Fibroblast of lung (primary cell): ENCODE measurements around the gene C3AR1. TPM values are rescaled to one million over a fixed set of nuclear protein-coding genes. Genes with fewer than 3 reads are reported as not detected.

ENCODE experiments used
- DNase-seq, 2 donors: peaks; one replicate each; pipeline versions ENCODE4 v3.0.0 to v3.0.0-alpha.2; 2010; ENCODE audit warnings: low read depth in 2 of 2
- H2AFZ ChIP-seq: 2 replicates; pipeline ENCODE4 v1.5.1; 2012; ENCODE audit warnings: low read length, control low read depth, inconsistent platforms
- H3K27ac ChIP-seq: 2 replicates; pipeline ENCODE4 v1.5.1; 2011; ENCODE audit warnings: low read length, control low read depth; ENCODE audit not compliant: insufficient read depth
- H3K27me3 ChIP-seq: 2 replicates; pipeline ENCODE4 v1.5.1; 2011; ENCODE audit warnings: mild to moderate bottlenecking, low read length; ENCODE audit not compliant: control insufficient read depth, insufficient read depth
- H3K36me3 ChIP-seq: 2 replicates; pipeline ENCODE4 v1.5.1; 2011; ENCODE audit warnings: low read length; ENCODE audit not compliant: control insufficient read depth, insufficient read depth
- H3K4me1 ChIP-seq: 2 replicates; pipeline ENCODE4 v1.5.1; 2011; ENCODE audit warnings: low read length; ENCODE audit not compliant: control insufficient read depth, insufficient read depth; ENCODE audit errors: extremely low read depth
- H3K4me2 ChIP-seq: 2 replicates; pipeline ENCODE4 v1.5.1; 2011; ENCODE audit warnings: low read length, control low read depth; ENCODE audit not compliant: insufficient read depth; ENCODE audit errors: extremely low read depth
- H3K4me3 ChIP-seq, 4 experiments: fragments of 200-600 bp in 1 of 4; sonication (generic) in 1 of 4; replicated peaks in 1 of 4; 2 replicates each; pipeline ENCODE4 v1.5.1; 2011 to 2016; ENCODE audit warnings: low read length in 4 of 4, low read depth in 3 of 4, mild to moderate bottlenecking in 3 of 4, control low read depth in 2 of 4, inconsistent platforms in 1 of 4, mixed read lengths in 1 of 4; ENCODE audit not compliant: insufficient read depth in 1 of 4; ENCODE audit errors: control extremely low read depth in 1 of 4
- H3K79me2 ChIP-seq: 2 replicates; pipeline ENCODE4 v1.5.1; 2012; ENCODE audit warnings: mild to moderate bottlenecking, low read length, inconsistent platforms; ENCODE audit not compliant: control insufficient read depth, insufficient read depth
- H3K9ac ChIP-seq: 2 replicates; pipeline ENCODE4 v1.5.1; 2011; ENCODE audit warnings: mild to moderate bottlenecking, low read length, control low read depth; ENCODE audit not compliant: insufficient read depth
- H3K9me3 ChIP-seq: 2 replicates; pipeline ENCODE4 v1.5.1; 2012; ENCODE audit warnings: low read depth, low read length; ENCODE audit not compliant: control insufficient read depth, insufficient read depth
- H4K20me1 ChIP-seq: 2 replicates; pipeline ENCODE4 v1.5.1; 2011; ENCODE audit warnings: low read length; ENCODE audit not compliant: control insufficient read depth, insufficient read depth; ENCODE audit errors: extremely low read depth
- EZH2 ChIP-seq: IDR thresholded peaks from 2 replicates; pipeline ENCODE4 v1.5.1; 2012; ENCODE audit warnings: low read length, control low read depth, mild to moderate bottlenecking; ENCODE audit errors: missing control alignments
- polyA plus RNA-seq, 2 donors: library from polyadenylated mRNA; depleted of rRNA in 1 of 2; stranded (reverse) in 1 of 2; unstranded in 1 of 2; fragments of >200 nt; gene quantifications; 2 replicates each; pipeline ENCODE4 v1.2.1, GENCODE V29; 2011 to 2012; ENCODE audit warnings: missing spikeins in 1 of 2
- total RNA-seq: library from RNA; depleted of rRNA; stranded (reverse); fragments of >200 nt; gene quantifications from 2 replicates; pipeline ENCODE4 v1.2.1, GENCODE V29; 2014
- TF ChIP-seq, protein P1 (sequence below), 2 donors: IDR thresholded peaks in 1 of 2; conservative IDR thresholded peaks in 1 of 2; 1 replicate in 1 of 2; 2 replicates in 1 of 2; pipeline ENCODE4 v1.5.1; 2011 to 2012; ENCODE audit warnings: low read length in 2 of 2, control low read depth in 1 of 2, inconsistent platforms in 1 of 2, low read depth in 1 of 2, mild to moderate bottlenecking in 1 of 2

The C3AR1 gene
- total and polyA plus RNA-seq, 2 donors (not counting 1 experiment from before 2014, with no cell fraction given): 0.17 to 0.37 TPM

DNA sequence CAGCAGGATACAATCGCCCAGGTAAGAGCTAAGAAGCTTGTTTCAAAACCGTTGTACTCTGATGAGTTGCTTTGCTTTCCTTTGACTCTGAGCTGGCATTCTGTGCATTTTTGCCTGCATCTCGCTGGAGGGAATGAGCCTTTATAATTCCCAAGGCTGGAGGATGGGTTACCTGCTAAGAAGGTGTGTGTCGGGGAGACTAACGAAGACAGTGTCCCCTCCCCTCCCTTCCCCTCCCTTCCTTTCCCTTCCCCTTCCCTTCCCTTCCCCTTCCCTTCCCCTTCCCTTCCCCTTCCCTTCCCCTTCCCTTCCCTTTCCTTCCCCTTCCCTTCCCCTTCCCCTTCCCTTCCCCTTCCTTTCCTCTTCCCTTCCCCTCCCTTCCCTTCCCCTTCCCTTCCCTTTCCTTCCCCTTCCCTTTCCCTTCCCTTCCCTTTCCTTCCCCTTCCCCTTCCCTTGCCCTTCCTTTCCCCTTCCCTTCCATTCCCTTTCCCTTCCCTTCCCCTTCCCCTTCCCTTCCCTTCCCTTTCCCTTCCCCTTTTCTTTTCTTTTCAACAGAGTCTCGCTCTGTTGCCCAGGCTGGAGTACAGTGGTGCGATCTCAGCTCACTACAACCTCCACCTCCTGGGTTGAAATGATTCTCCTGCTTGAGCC, 15.4 kb downstream of the C3AR1 start:
- Histone ChIP-seq H3K4me2 (no peak overlapping the region), H3K36me3 (peaks cover 8% of the 10 kb centered on the region), H3K9me3 (no peaks in the 10 kb centered on the region), H3K79me2 (no peaks in the 10 kb centered on the region), H3K4me3 (no peak overlapping the region), H3K27ac (no peak overlapping the region), H4K20me1 (no peaks in the 10 kb centered on the region), H2AFZ (no peak overlapping the region), H3K27me3 (no peaks in the 10 kb centered on the region), H3K4me1 (peaks cover 2% of the 10 kb centered on the region), H3K9ac (no peak overlapping the region)
- no peak for DNase-seq
- TF ChIP-seq EZH2: no peak
- TF ChIP-seq, protein P1, sequence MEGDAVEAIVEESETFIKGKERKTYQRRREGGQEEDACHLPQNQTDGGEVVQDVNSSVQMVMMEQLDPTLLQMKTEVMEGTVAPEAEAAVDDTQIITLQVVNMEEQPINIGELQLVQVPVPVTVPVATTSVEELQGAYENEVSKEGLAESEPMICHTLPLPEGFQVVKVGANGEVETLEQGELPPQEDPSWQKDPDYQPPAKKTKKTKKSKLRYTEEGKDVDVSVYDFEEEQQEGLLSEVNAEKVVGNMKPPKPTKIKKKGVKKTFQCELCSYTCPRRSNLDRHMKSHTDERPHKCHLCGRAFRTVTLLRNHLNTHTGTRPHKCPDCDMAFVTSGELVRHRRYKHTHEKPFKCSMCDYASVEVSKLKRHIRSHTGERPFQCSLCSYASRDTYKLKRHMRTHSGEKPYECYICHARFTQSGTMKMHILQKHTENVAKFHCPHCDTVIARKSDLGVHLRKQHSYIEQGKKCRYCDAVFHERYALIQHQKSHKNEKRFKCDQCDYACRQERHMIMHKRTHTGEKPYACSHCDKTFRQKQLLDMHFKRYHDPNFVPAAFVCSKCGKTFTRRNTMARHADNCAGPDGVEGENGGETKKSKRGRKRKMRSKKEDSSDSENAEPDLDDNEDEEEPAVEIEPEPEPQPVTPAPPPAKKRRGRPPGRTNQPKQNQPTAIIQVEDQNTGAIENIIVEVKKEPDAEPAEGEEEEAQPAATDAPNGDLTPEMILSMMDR (conservative IDR thresholded peaks at IDR 0.05 in 1 of 2, IDR thresholded peaks at IDR 0.05 in 1 of 2; ENCODE audit: low read depth in 1 of 2, low read length in 2 of 2): no peak

DNA sequence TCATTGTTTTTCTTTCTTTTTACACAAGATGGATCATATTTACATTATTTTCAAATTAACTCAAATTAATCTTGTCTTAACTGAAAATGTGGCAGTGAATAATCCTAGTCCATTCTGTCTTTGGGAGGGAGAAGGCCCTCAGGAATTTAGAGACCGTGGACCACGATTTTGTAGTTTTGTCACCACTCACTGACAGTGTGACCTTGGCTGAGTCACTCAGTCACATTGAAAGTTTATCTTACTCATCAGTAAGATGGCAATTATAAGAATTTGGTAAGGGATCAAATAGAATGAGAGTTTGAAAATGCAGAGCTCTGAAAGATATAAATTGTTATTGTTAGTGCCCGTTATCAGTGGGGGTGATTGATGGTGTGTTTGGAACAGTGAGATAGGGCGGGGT, 17.3 kb downstream of the C3AR1 start:
- Histone ChIP-seq H3K9me3 (no peaks in the 10 kb centered on the region), H3K9ac (no peak overlapping the region), H3K27me3 (no peaks in the 10 kb centered on the region), H3K4me1 (peaks cover 2% of the 10 kb centered on the region), H2AFZ (no peak overlapping the region), H4K20me1 (no peaks in the 10 kb centered on the region), H3K4me3 (no peak overlapping the region), H3K27ac (no peak overlapping the region), H3K79me2 (no peaks in the 10 kb centered on the region), H3K4me2 (no peak overlapping the region), H3K36me3 (peaks cover 9% of the 10 kb centered on the region)
- TF ChIP-seq, protein P1 (conservative IDR thresholded peaks at IDR 0.05 in 1 of 2, IDR thresholded peaks at IDR 0.05 in 1 of 2; ENCODE audit: low read depth in 1 of 2, low read length in 2 of 2): no peak
- no peak for TF ChIP-seq EZH2
- no peak for DNase-seq

DNA sequence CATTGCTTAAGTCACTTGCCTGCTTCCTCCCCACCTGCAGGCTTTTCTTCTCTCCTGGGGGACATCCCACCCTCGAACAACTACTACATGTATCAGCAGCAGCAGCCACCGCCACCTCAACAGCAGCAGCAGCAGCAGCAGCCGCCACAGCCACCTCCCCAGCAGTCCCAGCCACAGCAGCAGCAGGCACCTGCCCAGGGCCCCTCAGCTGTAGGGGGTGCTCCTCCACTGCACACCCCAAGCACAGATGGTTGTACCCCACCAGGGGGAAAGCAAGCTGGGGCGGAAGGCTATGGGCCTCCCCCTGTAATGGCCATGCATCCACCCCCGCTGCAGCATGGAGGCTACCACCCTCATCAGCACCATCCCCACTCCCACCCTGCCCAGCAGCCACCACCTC, 18.3 kb downstream of the C3AR1 start:
- H4K20me1 ChIP-seq: no peaks in the 10 kb centered on the region
- no peak overlapping the region for H3K4me2 ChIP-seq
- H3K79me2 ChIP-seq: no peaks in the 10 kb centered on the region
- DNase-seq: no peak
- peaks cover 14% of the 10 kb centered on the region for H3K36me3 ChIP-seq
- TF ChIP-seq, protein P1 (conservative IDR thresholded peaks at IDR 0.05 in 1 of 2, IDR thresholded peaks at IDR 0.05 in 1 of 2; ENCODE audit: low read depth in 1 of 2, low read length in 2 of 2): no peak
- TF ChIP-seq EZH2: no peak
- no peaks in the 10 kb centered on the region for H3K27me3 ChIP-seq
- H3K4me3 ChIP-seq: no peak overlapping the region
- no peaks in the 10 kb centered on the region for H3K9me3 ChIP-seq
- H3K4me1 ChIP-seq: peaks cover 2% of the 10 kb centered on the region
- H3K9ac ChIP-seq: no peak overlapping the region
- no peak overlapping the region for H2AFZ ChIP-seq
- no peak overlapping the region for H3K27ac ChIP-seq
